PFSK-1 (cell line): Measurements from ENCODE around the gene CDK6.

Experiments used
- FOXP2 ChIP-seq: optimal IDR thresholded peaks from 2 replicates; pipeline ENCODE3; 2011; ENCODE audit warnings: borderline replicate concordance, control low read depth, inconsistent platforms; ENCODE audit not compliant: insufficient read depth; ENCODE audit errors: extremely low read length, extremely low read depth
- POLR2AphosphoS5 ChIP-seq: IDR thresholded peaks from 2 replicates; pipeline ENCODE4 v1.6.1; 2012; ENCODE audit warnings: low read depth, mild to moderate bottlenecking, control low read depth, low read length, moderate library complexity
- REST ChIP-seq, 2 experiments: IDR thresholded peaks; 2 replicates each; pipeline versions ENCODE4 v1.6.1 to v1.8.0; 2011 to 2012; ENCODE audit warnings: low read depth in 2 of 2, low read length in 2 of 2, control low read depth in 1 of 2, inconsistent platforms in 1 of 2, mild to moderate bottlenecking in 1 of 2, moderate library complexity in 1 of 2; ENCODE audit not compliant: insufficient read depth in 1 of 2
- SIN3A ChIP-seq: IDR thresholded peaks from 2 replicates; pipeline ENCODE4 v1.6.1; 2012; ENCODE audit warnings: mild to moderate bottlenecking, low read length, moderate library complexity, borderline replicate concordance; ENCODE audit not compliant: insufficient read depth
- TAF1 ChIP-seq: IDR thresholded peaks from 2 replicates; pipeline ENCODE4 v1.6.1; 2012; ENCODE audit warnings: low read length, control low read depth, borderline replicate concordance; ENCODE audit not compliant: insufficient read depth

Gene CDK6

GRCh38 chr7:92669616-92670165 lies 166.7 kb downstream of the CDK6 start:
- no peak for TF ChIP-seq SIN3A
- TF ChIP-seq REST (IDR thresholded peaks at IDR 0.05; ENCODE audit: insufficient read depth in 1 of 2, low read depth in 2 of 2, low read length in 2 of 2): no peak
- TF ChIP-seq TAF1: no peak
- no peak for TF ChIP-seq POLR2AphosphoS5
- TF ChIP-seq FOXP2: no peak

- TF ChIP-seq FOXP2: no peak
- no peak for TF ChIP-seq REST (IDR thresholded peaks at IDR 0.05; ENCODE audit: insufficient read depth in 1 of 2, low read depth in 2 of 2, low read length in 2 of 2)
- TF ChIP-seq SIN3A: no peak
- TF ChIP-seq TAF1: no peak
- no peak for TF ChIP-seq POLR2AphosphoS5
Observed at GRCh38 chr7:92668564-92668963, 167.8 kb downstream of the CDK6 start.

- TF ChIP-seq TAF1: no peak
- no peak for TF ChIP-seq REST (IDR thresholded peaks at IDR 0.05; ENCODE audit: insufficient read depth in 1 of 2, low read depth in 2 of 2, low read length in 2 of 2)
- TF ChIP-seq POLR2AphosphoS5: no peak
- no peak for TF ChIP-seq SIN3A
- TF ChIP-seq FOXP2: no peak
Observed at GRCh38 chr7:92667816-92668535, 168.4 kb downstream of the CDK6 start.

- TF ChIP-seq REST (IDR thresholded peaks at IDR 0.05; ENCODE audit: insufficient read depth in 1 of 2, low read depth in 2 of 2, low read length in 2 of 2) (no peak), SIN3A (no peak), TAF1 (no peak), POLR2AphosphoS5 (no peak), FOXP2 (no peak)
Observed at GRCh38 chr7:92665926-92666325, 170.4 kb downstream of the CDK6 start.
